IMR-90 (cell line): ENCODE measurements around the gene ZNF512B. TPM values are rescaled to one million over a fixed set of nuclear protein-coding genes. Genes with fewer than 3 reads are reported as not detected.

ENCODE experiments used
- ATAC-seq: fragments of 200-7000 bp; cut with Tn5 transposase; 2 replicates; pipeline ENCODE4 v1.9.1; 2020; ENCODE audit warnings: low read depth, mild to moderate bottlenecking, moderate library complexity
- BruUV-seq: library from RNA; stranded (reverse); fragments of 400-500 nt; replicated peaks from 2 replicates; lab custom pipeline; 2021; lab: Mats Ljungman, UMichigan
- CTCF ChIA-PET: fragments of 300-600 bp; formaldehyde crosslinking; extraction: SDS; loops from one replicate; lab custom pipeline; 2021; ENCODE audit warnings: antibody characterized with exemption; lab: Yijun Ruan, JAX
- POLR2A ChIA-PET: fragments of 300-600 bp; sonication (Branson Sonifier 250); formaldehyde crosslinking; loops from one replicate; lab custom pipeline; 2022; ENCODE audit warnings: antibody characterized with exemption; ENCODE audit not compliant: unreplicated experiment; lab: Charles Lee
- DNase-seq: peaks from one replicate; pipeline ENCODE4 v3.0.0; 2013
- H2AFZ ChIP-seq: replicated peaks from 2 replicates; pipeline ENCODE3; 2013; ENCODE audit warnings: low read length, mild to moderate bottlenecking; ENCODE audit not compliant: poor library complexity
- H2AK5ac ChIP-seq: 2 replicates; pipeline ENCODE4 v1.6.1; 2013; ENCODE audit warnings: low read depth, low read length, inconsistent platforms
- H2AK9ac ChIP-seq: replicated peaks from 2 replicates; pipeline ENCODE3; 2013; ENCODE audit warnings: mild to moderate bottlenecking, low read depth, low read length, moderate library complexity; ENCODE audit not compliant: poor library complexity
- H2BK120ac ChIP-seq: 2 replicates; pipeline ENCODE4 v1.6.1; 2013; ENCODE audit warnings: low read depth, low read length, inconsistent platforms
- H2BK15ac ChIP-seq: 3 replicates; pipeline ENCODE4 v1.6.1; 2013; ENCODE audit warnings: low read depth, low read length, inconsistent platforms
- H2BK20ac ChIP-seq: 2 replicates; pipeline ENCODE4 v1.6.1; 2013; ENCODE audit warnings: low read depth, mild to moderate bottlenecking, inconsistent platforms, low read length, moderate library complexity
- H2BK5ac ChIP-seq: 2 replicates; pipeline ENCODE4 v1.6.1; 2013; ENCODE audit warnings: mild to moderate bottlenecking, low read depth, low read length, inconsistent platforms; ENCODE audit not compliant: poor library complexity, severe bottlenecking
- H3K14ac ChIP-seq: replicated peaks from 2 replicates; pipeline ENCODE4 v1.6.1; 2013; ENCODE audit warnings: low read depth, low read length, inconsistent platforms
- H3K18ac ChIP-seq: 2 replicates; pipeline ENCODE4 v1.6.1; 2013; ENCODE audit warnings: low read depth, low read length, control low read depth
- H3K23ac ChIP-seq: 2 replicates; pipeline ENCODE4 v1.6.1; 2013; ENCODE audit warnings: low read depth, low read length, inconsistent platforms
- H3K27ac ChIP-seq: 2 replicates; pipeline ENCODE4 v1.5.1; 2013; ENCODE audit warnings: mild to moderate bottlenecking, control low read depth, low read length; ENCODE audit not compliant: insufficient read depth
- H3K27me3 ChIP-seq: 2 replicates; pipeline ENCODE4 v1.6.1; 2013; ENCODE audit warnings: low read length; ENCODE audit not compliant: control insufficient read depth, insufficient read depth
- H3K36me3 ChIP-seq: 2 replicates; pipeline ENCODE4 v1.6.1; 2013; ENCODE audit warnings: low read length, mixed read lengths; ENCODE audit not compliant: control insufficient read depth, insufficient read depth
- H3K4ac ChIP-seq: 2 replicates; pipeline ENCODE4 v1.6.1; 2013; ENCODE audit warnings: low read depth, low read length, inconsistent platforms
- H3K4me1 ChIP-seq: 2 replicates; pipeline ENCODE4 v1.6.1; 2013; ENCODE audit warnings: low read length, mixed read lengths; ENCODE audit not compliant: control insufficient read depth, insufficient read depth
- H3K4me2 ChIP-seq: 2 replicates; pipeline ENCODE4 v1.6.1; 2013; ENCODE audit warnings: low read depth, mild to moderate bottlenecking, control low read depth, low read length, moderate library complexity
- H3K4me3 ChIP-seq: 2 replicates; pipeline ENCODE4 v1.5.1; 2013; ENCODE audit warnings: low read depth, mild to moderate bottlenecking, control low read depth, low read length, moderate library complexity; ENCODE audit not compliant: insufficient read depth
- H3K56ac ChIP-seq: 2 replicates; pipeline ENCODE4 v1.6.1; 2013; ENCODE audit warnings: low read length, inconsistent platforms; ENCODE audit not compliant: insufficient read depth; ENCODE audit errors: extremely low read depth
- H3K79me1 ChIP-seq, 2 experiments: 2 replicates each; pipeline ENCODE4 v1.6.1; 2013; ENCODE audit warnings: low read length in 2 of 2, inconsistent platforms in 1 of 2, low read depth in 1 of 2
- H3K9ac ChIP-seq: 2 replicates; pipeline ENCODE4 v1.6.1; 2013; ENCODE audit warnings: low read depth, low read length, control low read depth
- H3K9me1 ChIP-seq: 2 replicates; pipeline ENCODE4 v1.6.1; 2013; ENCODE audit warnings: low read length, inconsistent platforms; ENCODE audit not compliant: insufficient read depth
- H3K9me3 ChIP-seq: 2 replicates; pipeline ENCODE4 v1.6.1; 2013; ENCODE audit warnings: low read length; ENCODE audit not compliant: control insufficient read depth, insufficient read depth
- H4K20me1 ChIP-seq: 2 replicates; pipeline ENCODE4 v1.6.1; 2013; ENCODE audit warnings: low read length, inconsistent platforms; ENCODE audit not compliant: insufficient read depth
- H4K5ac ChIP-seq: 2 replicates; pipeline ENCODE4 v1.6.1; 2013; ENCODE audit warnings: mild to moderate bottlenecking, low read depth, low read length, control low read depth
- H4K8ac ChIP-seq, 2 experiments: 2 replicates each; pipeline ENCODE4 v1.6.1; 2013; ENCODE audit warnings: low read depth in 2 of 2, low read length in 2 of 2, control low read depth in 1 of 2, inconsistent platforms in 1 of 2
- H4K91ac ChIP-seq: 2 replicates; pipeline ENCODE4 v1.6.1; 2013; ENCODE audit warnings: low read depth, low read length, inconsistent platforms; ENCODE audit not compliant: insufficient read depth
- BHLHE40 ChIP-seq: fragments of 150-350 bp; IDR thresholded peaks from 2 replicates; pipeline ENCODE4 v1.6.1; 2016; ENCODE audit warnings: mild to moderate bottlenecking, low read depth, low read length
- CEBPB ChIP-seq: IDR thresholded peaks from 2 replicates; pipeline ENCODE4 v1.6.1; 2012; ENCODE audit warnings: low read depth, low read length, improper control_type of control experiment
- CHD1 ChIP-seq: IDR thresholded peaks from 2 replicates; pipeline ENCODE4 v1.6.1; 2012; ENCODE audit warnings: low read depth, low read length, improper control_type of control experiment
- CTCF ChIP-seq: conservative IDR thresholded peaks from 2 replicates; pipeline ENCODE4 v1.5.1; 2012; ENCODE audit warnings: mild to moderate bottlenecking, low read depth, low read length, improper control_type of control experiment
- ELK1 ChIP-seq: fragments of 150-350 bp; IDR thresholded peaks from 2 replicates; pipeline ENCODE4 v1.6.1; 2016; ENCODE audit warnings: low read depth, mild to moderate bottlenecking, low read length, moderate library complexity, borderline replicate concordance
- FOS ChIP-seq: fragments of 150-350 bp; IDR thresholded peaks from 2 replicates; pipeline ENCODE4 v1.6.1; 2016; ENCODE audit warnings: low read depth, low read length
- MAFK ChIP-seq: IDR thresholded peaks from 2 replicates; pipeline ENCODE4 v1.6.1; 2012; ENCODE audit warnings: low read depth, low read length, improper control_type of control experiment
- MAZ ChIP-seq: IDR thresholded peaks from 2 replicates; pipeline ENCODE4 v1.6.1; 2012; ENCODE audit warnings: low read depth, mild to moderate bottlenecking, low read length, improper control_type of control experiment, moderate library complexity, borderline replicate concordance
- MXI1 ChIP-seq: IDR thresholded peaks from 2 replicates; pipeline ENCODE4 v1.6.1; 2012; ENCODE audit warnings: low read depth, mild to moderate bottlenecking, low read length, moderate library complexity, borderline replicate concordance
- NFE2L2 ChIP-seq: fragments of 150-350 bp; IDR thresholded peaks from 2 replicates; pipeline ENCODE4 v1.6.1; 2016; ENCODE audit warnings: low read depth, mild to moderate bottlenecking, low read length
- POLR2A ChIP-seq: IDR thresholded peaks from 2 replicates; pipeline ENCODE4 v1.6.1; 2012; ENCODE audit warnings: mild to moderate bottlenecking, low read depth, low read length
- RAD21 ChIP-seq: IDR thresholded peaks from 2 replicates; pipeline ENCODE4 v1.6.1; 2012; ENCODE audit warnings: low read length, improper control_type of control experiment
- RCOR1 ChIP-seq: IDR thresholded peaks from 2 replicates; pipeline ENCODE4 v1.6.1; 2012; ENCODE audit warnings: mild to moderate bottlenecking, low read length, improper control_type of control experiment; ENCODE audit not compliant: insufficient replicate concordance
- SMC3 ChIP-seq: fragments of 150-350 bp; IDR thresholded peaks from 2 replicates; pipeline ENCODE4 v1.6.1; 2016; ENCODE audit warnings: low read depth, mild to moderate bottlenecking, antibody characterized with exemption, low read length, moderate library complexity
- USF2 ChIP-seq: fragments of 150-350 bp; IDR thresholded peaks from 2 replicates; pipeline ENCODE4 v1.6.1; 2017; ENCODE audit warnings: mild to moderate bottlenecking, antibody characterized with exemption, low read length, low read depth
- WGBS, 2 experiments: methylation state at CpG; one replicate each; pipeline versions ENCODE4 v1.1.5 to v1.1.7; 2013; ENCODE audit warnings: missing lambda C conversion rate in 2 of 2; ENCODE audit not compliant: insufficient read length in 1 of 2; ENCODE audit errors: extremely low coverage in 2 of 2; 5-methylcytosine and 5-hydroxymethylcytosine counted together
- dilution Hi-C: fragments of 300-500 bp; cut with HindIII; formaldehyde crosslinking; loops from one replicate; pipeline ENCODE4 v1.14.3; 2018; ENCODE audit warnings: low sequenced_read_pairs; ENCODE audit not compliant: unreplicated experiment
- in situ Hi-C: fragments of 300-500 bp; cut with MboI; formaldehyde crosslinking; loops from 3 replicates; pipeline ENCODE4 v1.14.3; 2019; ENCODE audit warnings: low sequenced_read_pairs, inconsistent platforms, mixed read lengths
- intact Hi-C: fragments of 100-400 bp; cut with micrococcal nuclease; formaldehyde crosslinking; loops from 2 replicates; pipeline ENCODE4 v1.10.0; 2022
- polyA plus RNA-seq, 3 experiments: library from polyadenylated mRNA; depleted of rRNA; stranded (reverse); fragments of >200 nt; gene quantifications; 2 replicates each; pipeline ENCODE4 v1.2.3, GENCODE V29; 2012; ENCODE audit warnings: low replicate concordance in 1 of 3
- total RNA-seq: library from RNA; depleted of rRNA; stranded (reverse); fragments of >200 nt; gene quantifications from 2 replicates; pipeline ENCODE4 v1.2.3, GENCODE V29; 2012

The ZNF512B gene
- total and polyA plus RNA-seq, 2 of the 4 experiments (the other 2 are of a cell fraction), result 6.5 to 15.6 TPM

- Histone ChIP-seq H2BK120ac (no peak overlapping the region), H3K79me1 (peaks cover 3 to 20% of the 10 kb centered on the region in 2 experiments; a peak in 3 of 4 replicates), H3K36me3 (peaks cover 44% of the 10 kb centered on the region), H3K4me2 (no peak overlapping the region), H3K4me3 (no peak overlapping the region), H3K4me1 (peaks cover 11% of the 10 kb centered on the region), H3K9me1 (peaks cover 7% of the 10 kb centered on the region), H2BK20ac (no peak overlapping the region), H4K91ac (no peak overlapping the region), H2BK15ac (no peak overlapping the region), H3K4ac (no peak overlapping the region), H3K9me3 (no peaks in the 10 kb centered on the region), H3K56ac (no peak overlapping the region), H4K20me1 (peaks cover 7% of the 10 kb centered on the region), H4K5ac (no peak overlapping the region), H4K8ac (no peak overlapping the region), H3K27ac (no peak overlapping the region), H2AK5ac (no peak overlapping the region), H2BK5ac (no peak overlapping the region), H2AFZ (peak overlapping the region; percentile 43), H3K14ac (no peak overlapping the region), H3K18ac (no peak overlapping the region), H2AK9ac (peak overlapping the region; percentile 57), H3K27me3 (no peaks in the 10 kb centered on the region), H3K9ac (no peak overlapping the region), H3K23ac (no peak overlapping the region)
- no TSS peak for BruUV-seq
- dilution Hi-C loops, result no loop called here
- 82% methylated on average over 3 of the region's 10 CpGs; no CpG with 5 or more reads in 1 of the 2 experiments for WGBS, 2 experiments
- ChIA-PET CTCF (no interaction called here), POLR2A (no interaction called here)
- intact Hi-C loops, result loop anchor here (5.0 kb wide), 1 partner anchor 422 kb away; the partner anchor contains the start of gene PTK6
- DNase-seq (no peak), ATAC-seq (no peak)
- in situ Hi-C loops, result no loop called here
- no peak for TF ChIP-seq RAD21
- TF ChIP-seq RCOR1, result no peak
- no peak for TF ChIP-seq MAZ
- TF ChIP-seq CTCF, result no peak
- no peak for TF ChIP-seq POLR2A
- no peak for TF ChIP-seq SMC3
- no peak for TF ChIP-seq BHLHE40
- no peak for TF ChIP-seq ELK1
- TF ChIP-seq NFE2L2, result no peak
- TF ChIP-seq FOS, result no peak
- TF ChIP-seq MXI1, result no peak
- TF ChIP-seq USF2, result no peak
- TF ChIP-seq CHD1, result no peak
- no peak for TF ChIP-seq CEBPB
- no peak for TF ChIP-seq MAFK
Measured at GRCh38 chr20:63958964-63959698, 10.6 kb downstream of the ZNF512B start.
